HepG2 (cell line): ENCODE results near the gene RHOG. TPM values are rescaled to one million over a fixed set of nuclear protein-coding genes. Genes with fewer than 3 reads are reported as not detected.

Experiments
- DPF2 ChIP-seq: sonication (generic); formaldehyde crosslinking; IDR thresholded peaks from 2 replicates; pipeline ENCODE4 v1.4.0; 2020; ENCODE audit warnings: mild to moderate bottlenecking, low read depth, missing genetic modification reagents, borderline replicate concordance
- EEA1 ChIP-seq: sonication (generic); formaldehyde crosslinking; IDR thresholded peaks from 2 replicates; pipeline ENCODE4 v1.5.1; 2020; ENCODE audit warnings: mild to moderate bottlenecking, missing genetic modification reagents, borderline replicate concordance
- JUN ChIP-seq: sonication (generic); formaldehyde crosslinking; IDR thresholded peaks from 2 replicates; pipeline ENCODE4 v1.4.0; 2020; ENCODE audit warnings: mild to moderate bottlenecking, missing genetic modification reagents
- MAFK ChIP-seq, 2 experiments: IDR thresholded peaks in 1 of 2; conservative IDR thresholded peaks in 1 of 2; 2 replicates each; pipeline ENCODE4 v1.6.1; 2011; ENCODE audit warnings: improper control_type of control experiment in 2 of 2, low read length in 2 of 2
- MXI1 ChIP-seq: IDR thresholded peaks from 3 replicates; pipeline ENCODE4 v1.6.1; 2012; ENCODE audit warnings: low read depth, low read length, inconsistent platforms, borderline replicate concordance
- NR2F6 ChIP-seq, 2 experiments: IDR thresholded peaks; 2 replicates each; pipeline ENCODE4 v1.6.1; 2016; ENCODE audit warnings: antibody characterized with exemption in 1 of 2, mild to moderate bottlenecking in 1 of 2
- TMF1 ChIP-seq: sonication (generic); formaldehyde crosslinking; IDR thresholded peaks from 2 replicates; pipeline ENCODE4 v1.8.1; 2022; ENCODE audit warnings: low read depth, missing genetic modification reagents
- ZNF354B ChIP-seq: sonication (generic); formaldehyde crosslinking; IDR thresholded peaks from 2 replicates; pipeline ENCODE4 v1.8.0; 2022; ENCODE audit warnings: mild to moderate bottlenecking, missing genetic modification reagents
- ZNF562 ChIP-seq: sonication (generic); formaldehyde crosslinking; IDR thresholded peaks from 2 replicates; pipeline ENCODE4 v1.8.0; 2022; ENCODE audit warnings: missing genetic modification reagents, borderline replicate concordance
- ZNF615 ChIP-seq: sonication (generic); formaldehyde crosslinking; IDR thresholded peaks from 2 replicates; pipeline ENCODE4 v1.5.0; 2020; ENCODE audit warnings: mild to moderate bottlenecking, missing genetic modification reagents, borderline replicate concordance
- ZNF652 ChIP-seq: IDR thresholded peaks from 2 replicates; pipeline ENCODE4 v1.6.1; 2016; ENCODE audit warnings: low read depth, borderline replicate concordance
- polyA plus RNA-seq, 8 experiments: library from polyadenylated mRNA; depleted of rRNA in 3 of 8; stranded (reverse) in 7 of 8; unstranded in 1 of 8; fragments of >200 nt; fragmentation: Illumina TruSeq in 4 of 8; extraction: Trizol in 4 of 8; gene quantifications; 2 replicates each; pipeline versions ENCODE4 v1.2.1 to v1.2.3, GENCODE V29; 2011 to 2016; ENCODE audit warnings: low read depth in 4 of 8, missing spikeins in 1 of 8, mixed read lengths in 1 of 8; ENCODE audit not compliant: insufficient read depth in 1 of 8
- total RNA-seq, 5 experiments: library from RNA; depleted of rRNA; stranded (reverse); fragments of >200 nt; fragmentation: Illumina TruSeq; extraction: Trizol; gene quantifications; 2 replicates each; pipeline ENCODE4 v1.2.3, GENCODE V29; 2016; ENCODE audit warnings: low read depth in 1 of 5
- TF ChIP-seq, protein P1 (sequence below): sonication (generic); formaldehyde crosslinking; conservative IDR thresholded peaks from 2 replicates; pipeline ENCODE4 v1.8.0; 2022; ENCODE audit warnings: mild to moderate bottlenecking, moderate library complexity, missing genetic modification reagents
- TF ChIP-seq, protein P2 (sequence below): sonication (generic); formaldehyde crosslinking; IDR thresholded peaks from 2 replicates; pipeline ENCODE4 v1.4.0; 2020; ENCODE audit warnings: missing genetic modification reagents
- TF ChIP-seq, protein P3 (sequence below), 2 experiments: sonication (generic) in 1 of 2; formaldehyde crosslinking in 1 of 2; IDR thresholded peaks; 2 replicates each; pipeline versions ENCODE4 v1.4.0 to v1.6.1; 2018 to 2020; ENCODE audit warnings: missing genetic modification reagents in 2 of 2, borderline replicate concordance in 1 of 2, low read depth in 1 of 2, mild to moderate bottlenecking in 1 of 2, missing biosample characterization in 1 of 2
- TF ChIP-seq, protein P4 (sequence below): IDR thresholded peaks from 2 replicates; pipeline ENCODE4 v1.6.1; 2018; ENCODE audit warnings: missing genetic modification reagents, mild to moderate bottlenecking, missing compliant biosample characterization
- TF ChIP-seq, protein P5 (sequence below): sonication (generic); formaldehyde crosslinking; IDR thresholded peaks from 2 replicates; pipeline ENCODE4 v1.4.0; 2020; ENCODE audit warnings: missing genetic modification reagents, borderline replicate concordance

RHOG gene
- total and polyA plus RNA-seq, 2 of the 13 experiments (the other 11 are each of a cell fraction or from before 2014, with no cell fraction given) = 7.7 to 23.4 TPM

DNA sequence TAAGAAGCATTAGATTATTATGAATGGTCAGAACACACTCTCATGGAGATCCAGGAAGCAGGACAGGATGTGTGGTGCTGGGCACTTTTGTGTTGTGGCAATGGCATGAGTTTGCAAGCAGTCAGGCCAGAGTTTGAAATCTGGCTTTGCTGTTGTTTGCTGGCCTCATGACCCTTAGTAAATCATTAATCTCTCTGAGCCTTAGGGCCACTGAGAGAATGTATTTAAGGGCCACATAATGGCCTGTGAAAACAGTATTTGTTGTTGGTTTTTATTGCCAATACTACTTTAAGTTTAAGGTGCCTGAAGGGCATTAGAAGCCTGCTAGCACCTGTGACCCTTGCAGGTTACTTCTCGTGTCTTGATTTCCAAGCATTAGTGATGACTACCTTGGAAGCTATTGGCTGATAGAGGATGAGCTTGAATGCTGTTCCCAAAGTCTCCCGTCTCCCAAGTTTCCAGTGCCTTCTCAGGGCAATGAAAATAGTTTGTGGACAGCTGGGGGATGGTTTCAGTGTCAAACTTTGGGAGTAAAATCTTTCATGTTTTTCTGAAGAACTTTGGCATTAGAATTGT is 39.3 kb upstream of the RHOG start (continued):
- TF ChIP-seq, protein P1, sequence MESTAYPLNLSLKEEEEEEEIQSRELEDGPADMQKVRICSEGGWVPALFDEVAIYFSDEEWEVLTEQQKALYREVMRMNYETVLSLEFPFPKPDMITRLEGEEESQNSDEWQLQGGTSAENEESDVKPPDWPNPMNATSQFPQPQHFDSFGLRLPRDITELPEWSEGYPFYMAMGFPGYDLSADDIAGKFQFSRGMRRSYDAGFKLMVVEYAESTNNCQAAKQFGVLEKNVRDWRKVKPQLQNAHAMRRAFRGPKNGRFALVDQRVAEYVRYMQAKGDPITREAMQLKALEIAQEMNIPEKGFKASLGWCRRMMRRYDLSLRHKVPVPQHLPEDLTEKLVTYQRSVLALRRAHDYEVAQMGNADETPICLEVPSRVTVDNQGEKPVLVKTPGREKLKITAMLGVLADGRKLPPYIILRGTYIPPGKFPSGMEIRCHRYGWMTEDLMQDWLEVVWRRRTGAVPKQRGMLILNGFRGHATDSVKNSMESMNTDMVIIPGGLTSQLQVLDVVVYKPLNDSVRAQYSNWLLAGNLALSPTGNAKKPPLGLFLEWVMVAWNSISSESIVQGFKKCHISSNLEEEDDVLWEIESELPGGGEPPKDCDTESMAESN (CRISPR knock-in tag) = no peak
- TF ChIP-seq, protein P2, sequence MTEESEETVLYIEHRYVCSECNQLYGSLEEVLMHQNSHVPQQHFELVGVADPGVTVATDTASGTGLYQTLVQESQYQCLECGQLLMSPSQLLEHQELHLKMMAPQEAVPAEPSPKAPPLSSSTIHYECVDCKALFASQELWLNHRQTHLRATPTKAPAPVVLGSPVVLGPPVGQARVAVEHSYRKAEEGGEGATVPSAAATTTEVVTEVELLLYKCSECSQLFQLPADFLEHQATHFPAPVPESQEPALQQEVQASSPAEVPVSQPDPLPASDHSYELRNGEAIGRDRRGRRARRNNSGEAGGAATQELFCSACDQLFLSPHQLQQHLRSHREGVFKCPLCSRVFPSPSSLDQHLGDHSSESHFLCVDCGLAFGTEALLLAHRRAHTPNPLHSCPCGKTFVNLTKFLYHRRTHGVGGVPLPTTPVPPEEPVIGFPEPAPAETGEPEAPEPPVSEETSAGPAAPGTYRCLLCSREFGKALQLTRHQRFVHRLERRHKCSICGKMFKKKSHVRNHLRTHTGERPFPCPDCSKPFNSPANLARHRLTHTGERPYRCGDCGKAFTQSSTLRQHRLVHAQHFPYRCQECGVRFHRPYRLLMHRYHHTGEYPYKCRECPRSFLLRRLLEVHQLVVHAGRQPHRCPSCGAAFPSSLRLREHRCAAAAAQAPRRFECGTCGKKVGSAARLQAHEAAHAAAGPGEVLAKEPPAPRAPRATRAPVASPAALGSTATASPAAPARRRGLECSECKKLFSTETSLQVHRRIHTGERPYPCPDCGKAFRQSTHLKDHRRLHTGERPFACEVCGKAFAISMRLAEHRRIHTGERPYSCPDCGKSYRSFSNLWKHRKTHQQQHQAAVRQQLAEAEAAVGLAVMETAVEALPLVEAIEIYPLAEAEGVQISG (CRISPR knock-in tag) = 0 out of 2 replicates have a peak, but pooled peaks have one; percentile 25
- TF ChIP-seq, protein P3, sequence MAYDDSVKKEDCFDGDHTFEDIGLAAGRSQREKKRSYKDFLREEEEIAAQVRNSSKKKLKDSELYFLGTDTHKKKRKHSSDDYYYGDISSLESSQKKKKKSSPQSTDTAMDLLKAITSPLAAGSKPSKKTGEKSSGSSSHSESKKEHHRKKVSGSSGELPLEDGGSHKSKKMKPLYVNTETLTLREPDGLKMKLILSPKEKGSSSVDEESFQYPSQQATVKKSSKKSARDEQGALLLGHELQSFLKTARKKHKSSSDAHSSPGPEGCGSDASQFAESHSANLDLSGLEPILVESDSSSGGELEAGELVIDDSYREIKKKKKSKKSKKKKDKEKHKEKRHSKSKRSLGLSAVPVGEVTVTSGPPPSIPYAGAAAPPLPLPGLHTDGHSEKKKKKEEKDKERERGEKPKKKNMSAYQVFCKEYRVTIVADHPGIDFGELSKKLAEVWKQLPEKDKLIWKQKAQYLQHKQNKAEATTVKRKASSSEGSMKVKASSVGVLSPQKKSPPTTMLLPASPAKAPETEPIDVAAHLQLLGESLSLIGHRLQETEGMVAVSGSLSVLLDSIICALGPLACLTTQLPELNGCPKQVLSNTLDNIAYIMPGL (CRISPR knock-in tag; IDR thresholded peaks at IDR 0.05; ENCODE audit: borderline replicate concordance in 1 of 2, low read depth in 1 of 2) = 0 out of 4 replicates have a peak, but pooled peaks of 1 of the 2 experiments have one; percentile 28
- TF ChIP-seq, protein P4, sequence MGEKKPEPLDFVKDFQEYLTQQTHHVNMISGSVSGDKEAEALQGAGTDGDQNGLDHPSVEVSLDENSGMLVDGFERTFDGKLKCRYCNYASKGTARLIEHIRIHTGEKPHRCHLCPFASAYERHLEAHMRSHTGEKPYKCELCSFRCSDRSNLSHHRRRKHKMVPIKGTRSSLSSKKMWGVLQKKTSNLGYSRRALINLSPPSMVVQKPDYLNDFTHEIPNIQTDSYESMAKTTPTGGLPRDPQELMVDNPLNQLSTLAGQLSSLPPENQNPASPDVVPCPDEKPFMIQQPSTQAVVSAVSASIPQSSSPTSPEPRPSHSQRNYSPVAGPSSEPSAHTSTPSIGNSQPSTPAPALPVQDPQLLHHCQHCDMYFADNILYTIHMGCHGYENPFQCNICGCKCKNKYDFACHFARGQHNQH (CRISPR knock-in tag) = peak; percentile 87
- TF ChIP-seq, protein P5, sequence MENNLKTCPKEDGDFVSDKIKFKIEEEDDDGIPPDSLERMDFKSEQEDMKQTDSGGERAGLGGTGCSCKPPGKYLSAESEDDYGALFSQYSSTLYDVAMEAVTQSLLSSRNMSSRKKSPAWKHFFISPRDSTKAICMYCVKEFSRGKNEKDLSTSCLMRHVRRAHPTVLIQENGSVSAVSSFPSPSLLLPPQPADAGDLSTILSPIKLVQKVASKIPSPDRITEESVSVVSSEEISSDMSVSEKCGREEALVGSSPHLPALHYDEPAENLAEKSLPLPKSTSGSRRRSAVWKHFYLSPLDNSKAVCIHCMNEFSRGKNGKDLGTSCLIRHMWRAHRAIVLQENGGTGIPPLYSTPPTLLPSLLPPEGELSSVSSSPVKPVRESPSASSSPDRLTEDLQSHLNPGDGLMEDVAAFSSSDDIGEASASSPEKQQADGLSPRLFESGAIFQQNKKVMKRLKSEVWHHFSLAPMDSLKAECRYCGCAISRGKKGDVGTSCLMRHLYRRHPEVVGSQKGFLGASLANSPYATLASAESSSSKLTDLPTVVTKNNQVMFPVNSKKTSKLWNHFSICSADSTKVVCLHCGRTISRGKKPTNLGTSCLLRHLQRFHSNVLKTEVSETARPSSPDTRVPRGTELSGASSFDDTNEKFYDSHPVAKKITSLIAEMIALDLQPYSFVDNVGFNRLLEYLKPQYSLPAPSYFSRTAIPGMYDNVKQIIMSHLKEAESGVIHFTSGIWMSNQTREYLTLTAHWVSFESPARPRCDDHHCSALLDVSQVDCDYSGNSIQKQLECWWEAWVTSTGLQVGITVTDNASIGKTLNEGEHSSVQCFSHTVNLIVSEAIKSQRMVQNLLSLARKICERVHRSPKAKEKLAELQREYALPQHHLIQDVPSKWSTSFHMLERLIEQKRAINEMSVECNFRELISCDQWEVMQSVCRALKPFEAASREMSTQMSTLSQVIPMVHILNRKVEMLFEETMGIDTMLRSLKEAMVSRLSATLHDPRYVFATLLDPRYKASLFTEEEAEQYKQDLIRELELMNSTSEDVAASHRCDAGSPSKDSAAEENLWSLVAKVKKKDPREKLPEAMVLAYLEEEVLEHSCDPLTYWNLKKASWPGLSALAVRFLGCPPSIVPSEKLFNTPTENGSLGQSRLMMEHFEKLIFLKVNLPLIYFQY (CRISPR knock-in tag) = 0 out of 2 replicates have a peak, but pooled peaks have one; percentile 41
- TF ChIP-seq DPF2 (0 out of 2 replicates have a peak, but pooled peaks have one; percentile 52), ZNF354B (CRISPR knock-in tag) (no peak), TMF1 (CRISPR knock-in tag) (no peak), ZNF652 (CRISPR knock-in tag) (peak; percentile 44; the same call in 1 of the 2 replicates), NR2F6 (IDR thresholded peaks at IDR 0.05) (peak; percentile 95), NR2F6 (CRISPR knock-in tag; IDR thresholded peaks at IDR 0.05) (peak; percentile 97), MXI1 (peak; percentile 55; the same call in 1 of the 3 replicates), ZNF562 (no peak), ZNF615 (no peak), JUN (CRISPR knock-in tag) (no peak), MAFK (conservative IDR thresholded peaks at IDR 0.05 in 1 of 2, IDR thresholded peaks at IDR 0.05 in 1 of 2; ENCODE audit: low read length in 2 of 2) (no peak), EEA1 (CRISPR knock-in tag) (no peak)
